ENCODE results near the gene NFX1. TPM values are rescaled to one million over a fixed set of nuclear protein-coding genes. Genes with fewer than 3 reads are reported as not detected.

Gene NFX1
- total RNA-seq, 4 donors from 2014 or later: 44.7 to 65.3 (median 49.8) TPM

DNA sequence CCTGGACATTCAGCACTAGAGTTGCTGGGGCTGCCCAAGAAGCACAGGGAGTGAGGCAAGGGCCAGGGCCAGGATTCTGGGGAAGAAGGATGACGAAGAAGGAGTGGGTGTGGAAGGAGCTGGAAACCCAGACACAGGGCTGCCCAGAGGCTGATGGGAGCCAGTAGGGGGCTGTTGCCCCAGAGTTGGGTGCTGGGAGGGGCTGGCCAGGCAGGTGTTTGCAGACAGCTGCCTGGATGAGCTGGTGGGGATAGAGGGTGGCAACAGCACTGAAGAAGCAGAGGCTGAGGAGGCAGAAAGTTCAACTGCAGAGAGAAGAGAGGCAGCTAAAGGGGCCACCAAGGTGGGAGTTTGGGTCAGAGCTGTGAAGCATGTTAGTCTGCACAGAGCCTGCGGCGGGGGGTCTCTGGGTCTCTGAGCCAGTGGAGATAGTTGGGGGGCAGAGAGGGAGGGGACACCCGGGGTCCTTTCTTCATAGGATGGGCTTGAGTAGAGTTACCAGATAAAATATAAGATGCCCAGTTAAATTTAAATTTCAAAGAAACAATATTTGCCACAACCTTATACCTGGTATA, 114.6 kb downstream of the NFX1 start:
- Histone ChIP-seq H3K9me3 (no peaks in the 10 kb centered on the region), H3K27me3 (no peaks in the 10 kb centered on the region), H3K4me3 (replicated peaks in 1 of 3) (no peak overlapping the region), H3K27ac (no peak overlapping the region), H3K36me3 (no peaks in the 10 kb centered on the region), H3K4me1 (peaks cover 0 to 7% of the 10 kb centered on the region in 2 donors)
- DNase-seq: no peak
- 85 to 92% methylated on average over 4 of the region's 4 CpGs for WGBS, 2 donors
- no peak for TF ChIP-seq POLR2A (IDR thresholded peaks at IDR 0.05)
- TF ChIP-seq, protein P1, sequence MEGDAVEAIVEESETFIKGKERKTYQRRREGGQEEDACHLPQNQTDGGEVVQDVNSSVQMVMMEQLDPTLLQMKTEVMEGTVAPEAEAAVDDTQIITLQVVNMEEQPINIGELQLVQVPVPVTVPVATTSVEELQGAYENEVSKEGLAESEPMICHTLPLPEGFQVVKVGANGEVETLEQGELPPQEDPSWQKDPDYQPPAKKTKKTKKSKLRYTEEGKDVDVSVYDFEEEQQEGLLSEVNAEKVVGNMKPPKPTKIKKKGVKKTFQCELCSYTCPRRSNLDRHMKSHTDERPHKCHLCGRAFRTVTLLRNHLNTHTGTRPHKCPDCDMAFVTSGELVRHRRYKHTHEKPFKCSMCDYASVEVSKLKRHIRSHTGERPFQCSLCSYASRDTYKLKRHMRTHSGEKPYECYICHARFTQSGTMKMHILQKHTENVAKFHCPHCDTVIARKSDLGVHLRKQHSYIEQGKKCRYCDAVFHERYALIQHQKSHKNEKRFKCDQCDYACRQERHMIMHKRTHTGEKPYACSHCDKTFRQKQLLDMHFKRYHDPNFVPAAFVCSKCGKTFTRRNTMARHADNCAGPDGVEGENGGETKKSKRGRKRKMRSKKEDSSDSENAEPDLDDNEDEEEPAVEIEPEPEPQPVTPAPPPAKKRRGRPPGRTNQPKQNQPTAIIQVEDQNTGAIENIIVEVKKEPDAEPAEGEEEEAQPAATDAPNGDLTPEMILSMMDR (IDR thresholded peaks at IDR 0.05): no peak
- intact Hi-C loops (cut with DNase I): loop anchor here (2.0 kb wide), 1 partner anchor 64 kb away; no protein-coding TSS in a partner anchor

DNA sequence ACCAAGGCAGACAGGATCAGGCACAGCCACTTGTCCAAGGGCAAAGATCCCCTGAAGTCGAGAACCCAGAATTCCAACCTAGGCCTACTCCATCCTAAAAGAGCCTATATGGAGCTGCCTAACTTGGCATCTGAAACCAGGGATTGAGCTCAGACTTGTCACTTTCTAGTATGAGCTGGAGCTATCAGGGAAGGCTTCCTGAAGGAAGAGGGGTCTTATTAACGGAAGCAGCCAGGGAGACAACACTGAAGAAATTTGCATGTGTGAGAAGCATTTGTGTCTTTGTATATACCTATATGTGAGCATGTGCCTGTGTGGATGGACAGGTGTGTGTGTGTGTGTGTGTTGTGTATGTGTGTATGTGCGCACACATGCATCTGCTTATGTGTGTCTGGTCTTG, 116.7 kb downstream of the NFX1 start:
- TF ChIP-seq, protein P1 (IDR thresholded peaks at IDR 0.05): no peak
- TF ChIP-seq POLR2A (IDR thresholded peaks at IDR 0.05): no peak
- H3K27me3 ChIP-seq: no peaks in the 10 kb centered on the region

DNA sequence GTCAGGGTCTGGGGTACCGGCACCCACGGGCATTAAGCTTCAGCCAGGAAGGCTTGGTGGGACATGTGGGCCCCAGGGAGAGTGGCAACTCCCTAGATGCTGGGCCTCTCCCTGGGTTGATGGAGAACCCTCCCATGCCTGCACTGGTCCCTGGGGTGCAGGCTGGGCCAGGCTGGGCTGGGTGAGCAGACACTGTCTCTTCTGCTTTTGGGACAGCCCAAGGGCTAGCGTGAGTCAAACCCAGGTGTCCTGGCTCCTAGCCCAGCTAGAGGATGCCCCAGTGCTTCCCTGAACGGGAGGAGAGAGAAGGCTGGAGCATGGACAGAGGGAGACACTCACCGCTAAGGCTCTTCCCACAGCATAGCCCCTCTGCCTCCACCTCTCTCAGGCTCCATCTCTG, 117.8 kb downstream of the NFX1 start:
- intact Hi-C loops (cut with DNase I): no loop called here
- Histone ChIP-seq H3K36me3 (no peaks in the 10 kb centered on the region), H3K27ac (no peak overlapping the region), H3K4me3 (replicated peaks in 1 of 3) (no peak overlapping the region), H3K4me1 (peaks cover 0 to 5% of the 10 kb centered on the region in 2 donors), H3K9me3 (no peaks in the 10 kb centered on the region), H3K27me3 (no peaks in the 10 kb centered on the region)
- TF ChIP-seq, protein P1 (IDR thresholded peaks at IDR 0.05): no peak
- TF ChIP-seq POLR2A (IDR thresholded peaks at IDR 0.05): no peak
- 70 to 73% methylated on average over 3 to 5 of the region's 5 CpGs for WGBS, 2 donors
- no peak for DNase-seq

More for the DNA sequence above, 116.7 kb downstream of the NFX1 start:
- no peaks in the 10 kb centered on the region for H3K9me3 ChIP-seq
- H3K27ac ChIP-seq: no peak overlapping the region
- no peak for DNase-seq
- peaks cover 0 to 7% of the 10 kb centered on the region in 2 donors for H3K4me1 ChIP-seq
- no peak overlapping the region for H3K4me3 ChIP-seq (replicated peaks in 1 of 3)
- 97 to 98% methylated on average over 3 of the region's 3 CpGs for WGBS, 2 donors
- intact Hi-C loops (cut with DNase I): no loop called here
- H3K36me3 ChIP-seq: no peaks in the 10 kb centered on the region

DNA sequence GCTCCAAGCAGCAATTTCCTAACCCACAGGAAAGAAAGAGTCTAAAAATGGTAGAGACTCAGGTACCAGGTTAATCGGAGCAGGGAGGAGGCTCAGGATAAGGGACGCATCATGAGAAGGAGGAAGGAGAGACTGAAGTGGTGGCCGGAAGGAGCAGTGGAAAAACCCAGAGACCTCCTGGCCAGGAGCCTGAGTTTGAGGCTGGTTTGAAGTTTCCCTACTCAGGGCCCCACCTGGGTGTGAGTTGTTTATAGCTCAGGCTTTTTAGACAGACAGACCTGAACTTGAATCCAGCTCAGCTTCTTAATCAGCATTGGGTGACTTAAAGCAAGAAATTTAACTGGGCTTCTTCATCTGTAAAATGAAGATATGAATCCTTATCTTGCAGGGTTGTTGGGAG, 124.0 kb downstream of the NFX1 start:
- Histone ChIP-seq H3K27ac (no peak overlapping the region), H3K36me3 (no peaks in the 10 kb centered on the region), H3K27me3 (no peaks in the 10 kb centered on the region), H3K4me3 (replicated peaks in 1 of 3) (no peak overlapping the region), H3K9me3 (no peaks in the 10 kb centered on the region), H3K4me1 (peaks cover 13 to 18% of the 10 kb centered on the region in 2 donors)
- WGBS, 2 donors: 59 to 73% methylated on average over 3 of the region's 3 CpGs
- intact Hi-C loops (cut with DNase I): no loop called here
- DNase-seq: peak in 1 of 2 donors; percentile 22
- no peak for TF ChIP-seq POLR2A (IDR thresholded peaks at IDR 0.05)
- TF ChIP-seq, protein P1 (IDR thresholded peaks at IDR 0.05): no peak

DNA sequence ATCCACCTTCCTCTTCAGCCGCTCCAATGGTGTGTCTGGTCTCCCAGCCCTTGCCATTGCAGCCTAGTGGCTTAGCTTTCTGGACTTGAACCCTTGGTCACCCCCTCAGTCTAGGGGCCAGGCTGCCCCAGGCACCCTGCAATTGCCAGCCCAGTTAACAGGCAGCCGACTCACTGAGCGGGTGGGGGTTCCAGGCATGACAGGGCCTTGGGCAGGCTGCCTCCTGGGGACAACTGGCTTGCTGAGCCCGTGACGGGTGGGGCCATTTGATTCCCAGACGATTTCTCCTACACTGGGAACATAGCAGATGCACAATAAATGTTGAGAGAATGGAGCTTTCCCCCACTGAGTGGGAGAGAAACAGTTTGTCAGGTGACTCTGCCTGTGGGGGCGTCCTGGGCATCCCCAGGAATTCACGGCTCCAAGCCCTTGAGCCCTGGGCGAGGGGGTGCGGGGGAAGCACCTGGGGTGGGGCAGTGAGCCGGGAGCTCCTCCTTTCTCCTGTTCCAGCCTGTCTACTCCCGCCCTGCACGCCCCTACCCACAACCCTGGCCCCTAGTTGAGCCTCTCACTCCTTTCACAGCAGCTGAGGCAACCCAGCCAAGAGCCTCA, 124.7 kb downstream of the NFX1 start:
- intact Hi-C loops (cut with DNase I): no loop called here
- 51 to 52% methylated on average over 10 to 12 of the region's 13 CpGs for WGBS, 2 donors
- Histone ChIP-seq H3K4me3 (replicated peaks in 1 of 3) (no peak overlapping the region), H3K9me3 (no peaks in the 10 kb centered on the region), H3K27me3 (no peaks in the 10 kb centered on the region), H3K27ac (peak overlapping the region in 1 of 3 donors; percentile 25), H3K36me3 (no peaks in the 10 kb centered on the region), H3K4me1 (peaks cover 13 to 18% of the 10 kb centered on the region in 2 donors)
- no peak for DNase-seq
- TF ChIP-seq, protein P1 (IDR thresholded peaks at IDR 0.05): no peak
- TF ChIP-seq POLR2A (IDR thresholded peaks at IDR 0.05): no peak

Data from thyroid gland (tissue), 4 donors.